Measurements from ENCODE around the gene CDIPT.

CDIPT gene

DNA sequence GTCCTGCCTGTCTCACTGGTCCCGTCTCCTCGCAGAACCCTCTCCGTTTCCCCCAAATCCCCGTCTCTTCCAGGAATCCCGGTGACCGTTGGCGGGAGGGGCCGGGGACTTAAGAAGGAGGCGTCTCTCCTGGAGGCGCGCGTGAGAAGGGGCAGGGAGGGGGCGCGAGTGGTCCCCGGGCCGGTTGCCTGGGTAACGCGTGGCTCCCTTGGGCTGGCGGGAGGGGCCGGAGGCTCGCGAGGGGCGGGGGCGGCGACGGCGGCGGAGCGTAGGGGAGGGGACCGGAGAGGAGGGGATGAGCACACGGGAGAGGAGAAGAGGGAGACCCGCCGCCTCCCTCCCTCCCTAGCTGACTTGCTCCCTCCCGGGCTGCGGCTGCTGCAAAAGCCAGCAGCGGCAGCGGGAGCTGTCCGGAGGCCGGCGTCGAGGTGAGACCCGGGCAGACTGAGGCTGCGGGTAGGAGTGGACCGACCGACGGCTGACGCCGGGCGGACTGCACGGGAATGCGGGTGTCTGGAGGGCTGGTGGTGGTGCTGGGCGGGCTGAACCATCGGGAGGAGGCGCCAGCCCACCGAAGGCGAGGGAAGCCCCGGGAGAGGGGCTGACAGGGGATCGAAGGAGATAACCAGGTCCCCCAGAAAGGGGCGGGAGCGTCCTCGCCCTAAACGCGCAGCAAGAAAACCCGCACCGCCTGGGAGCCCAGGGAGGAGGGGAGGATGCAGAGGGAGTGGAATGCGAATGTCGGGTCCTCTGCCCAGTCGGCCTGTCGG lies 50.9 kb downstream of the CDIPT start, which contains the start of gene PRRT2:
Gene PRRT2 (plus strand): TSS at position 298 of the 770 bp plus-strand sequence. CDS start 862 bp downstream, outside the sequence.
- DNase-seq (ENCODE audit: low spot score) = peak; percentile 89

DNA sequence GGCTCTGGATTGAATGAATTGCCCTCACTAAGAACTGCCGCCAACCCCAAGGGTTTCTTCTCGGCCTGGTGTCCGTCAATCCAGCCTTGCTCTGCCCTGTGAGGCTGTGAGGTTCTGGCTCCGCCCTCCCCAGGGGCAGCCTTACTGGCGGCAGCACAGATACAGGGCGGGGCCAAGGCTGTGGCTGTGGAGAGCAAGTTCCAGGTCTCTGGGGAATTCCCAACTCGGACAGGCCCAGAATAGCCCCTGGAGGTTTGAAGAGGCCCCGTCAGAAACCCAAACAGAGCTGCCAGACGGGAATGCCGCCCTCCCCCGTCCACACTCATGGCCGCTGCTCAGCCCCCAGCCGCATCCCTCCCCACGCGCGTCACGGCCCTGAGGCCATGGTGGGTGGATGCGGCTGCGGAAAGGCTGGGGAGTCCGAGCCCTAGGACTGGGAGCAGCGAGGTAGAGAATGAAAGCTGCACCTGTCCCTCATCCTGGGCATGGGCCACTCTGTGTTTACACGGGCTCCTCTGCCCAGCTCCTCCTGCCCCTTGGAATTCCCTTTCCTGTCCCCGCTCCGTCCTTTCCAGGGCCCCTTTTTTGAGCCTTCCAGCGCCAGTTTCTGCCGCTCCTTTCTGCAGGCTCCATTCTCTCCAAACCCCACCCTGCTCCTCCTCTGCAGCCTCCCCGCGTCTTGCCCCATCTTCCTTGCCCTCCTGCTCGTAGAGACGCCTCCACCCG lies 51.7 kb downstream of the CDIPT start:
- DNase-seq (ENCODE audit: low spot score) = peak; percentile 99

DNA sequence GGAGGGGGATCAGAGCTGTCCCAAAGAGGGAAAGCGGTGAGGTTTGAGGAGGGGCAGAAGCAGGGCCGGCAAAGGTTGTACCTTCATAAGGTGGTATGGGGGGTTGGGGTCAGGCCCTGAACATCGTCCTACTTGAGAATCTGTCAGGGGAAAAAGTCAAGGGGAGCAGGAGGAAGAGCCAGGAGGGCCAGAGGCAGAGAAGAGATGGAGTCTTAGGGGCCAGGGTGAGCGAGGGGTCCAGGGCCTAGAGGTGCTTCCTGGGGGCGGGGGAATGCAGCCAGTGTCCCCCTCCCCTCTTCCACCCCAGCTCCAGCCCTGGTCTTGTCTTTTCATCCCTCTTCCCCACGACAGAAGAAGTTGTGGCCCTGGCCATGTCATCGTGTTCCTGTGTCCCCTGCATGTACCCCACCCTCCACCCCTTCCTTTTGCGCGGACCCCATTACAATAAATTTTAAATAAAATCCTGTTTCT lies 52.3 kb downstream of the CDIPT start:
- peak; percentile 61 for DNase-seq (ENCODE audit: low spot score)

- peak; percentile 68 for DNase-seq (ENCODE audit: low spot score)
Observed at GRCh38 chr16:29809850-29810698, 53.0 kb downstream of the CDIPT start.

GRCh38 chr16:29809031-29809747 lies 53.8 kb downstream of the CDIPT start:
- no peak for DNase-seq (ENCODE audit: low spot score)

Small RNA genes lying within 50 kb of the gene (small RNA-seq; reads per million reads assigned to genes)
- gene AC009133.6 = 0 reads per million in 2 experiments
- 0 reads per million in 2 experiments for gene AC120114.4
